SKM-1 (cell line): Measurements from ENCODE around the gene TMPRSS12.
"Not testable (repeated sequence)": the region's sequence is repeated elsewhere in the genome, so short reads cannot be mapped to it uniquely, and the experiment has no call there.

Source experiments
- DNase-seq: peaks from one replicate; lab custom pipeline; 2025; ENCODE audit not compliant: unreplicated experiment; lab: John Stamatoyannopoulos, UW

Gene TMPRSS12

GRCh38 chr12:50855679-50856078, 13.0 kb downstream of the TMPRSS12 start:
- DNase-seq = not testable (repeated sequence)

GRCh38 chr12:50859621-50860310, 17.0 kb downstream of the TMPRSS12 start:
- no peak for DNase-seq

DNA sequence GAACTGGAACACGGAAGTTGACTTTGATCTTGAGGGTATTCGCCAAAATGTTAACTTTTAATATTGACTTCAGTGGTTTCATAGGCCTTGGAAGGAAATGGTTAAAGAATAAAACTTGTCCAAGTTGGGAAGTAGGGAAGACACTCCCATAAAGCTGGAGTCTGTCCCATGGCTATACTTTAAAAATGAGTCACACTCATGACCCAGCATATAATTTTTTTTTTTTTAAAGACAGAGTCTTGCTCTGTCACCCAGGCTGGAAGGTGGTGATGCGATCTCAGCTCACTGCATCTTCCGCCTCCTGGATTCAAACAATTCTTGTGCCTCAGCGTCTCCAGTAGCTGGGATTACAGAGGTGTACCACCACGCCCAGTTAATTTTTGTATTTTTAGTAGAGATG, 19.6 kb downstream of the TMPRSS12 start:
- no peak for DNase-seq

DNA sequence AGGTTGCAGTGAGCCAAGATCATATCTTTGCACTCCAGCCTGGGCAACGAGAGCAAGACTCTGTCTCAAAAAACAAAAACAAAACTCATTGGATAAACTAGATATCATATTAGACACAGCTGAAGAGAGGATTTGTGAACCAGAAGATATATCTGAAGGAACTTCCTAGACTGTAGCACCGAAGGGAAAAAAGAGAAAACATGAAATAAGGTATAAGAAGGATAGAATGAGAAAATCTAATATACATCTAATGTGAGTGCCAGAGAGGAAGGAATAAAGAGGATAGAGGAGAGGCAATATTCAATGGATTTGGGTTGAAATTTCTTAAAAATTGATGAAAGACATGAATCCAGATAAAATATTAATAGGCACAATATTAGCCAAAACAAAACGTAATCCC, 22.5 kb downstream of the TMPRSS12 start:
- no peak for DNase-seq

- DNase-seq = not testable (repeated sequence)
Observed at GRCh38 chr12:50868881-50869280, 26.2 kb downstream of the TMPRSS12 start.

DNA sequence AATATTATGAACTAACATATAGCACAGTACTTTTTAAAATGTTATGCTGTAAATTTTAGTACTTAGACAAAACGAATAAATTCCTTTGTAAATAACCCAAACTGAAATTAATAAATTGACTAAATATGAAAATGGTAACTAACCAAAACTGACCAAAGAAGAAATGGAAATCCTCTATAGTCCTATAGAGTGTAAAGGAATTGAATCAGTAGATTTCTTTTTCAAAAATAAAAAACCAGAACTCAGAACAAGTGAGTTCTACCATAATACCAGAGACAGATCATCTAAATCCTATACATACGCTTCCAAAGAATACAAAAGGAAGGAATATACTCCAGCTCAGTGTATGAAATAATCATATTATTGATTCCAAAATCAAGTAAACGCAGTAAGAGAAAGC, 39.8 kb downstream of the TMPRSS12 start:
- DNase-seq = no peak

- DNase-seq = no peak
Observed at GRCh38 chr12:50887191-50887590, 44.5 kb downstream of the TMPRSS12 start.

DNA sequence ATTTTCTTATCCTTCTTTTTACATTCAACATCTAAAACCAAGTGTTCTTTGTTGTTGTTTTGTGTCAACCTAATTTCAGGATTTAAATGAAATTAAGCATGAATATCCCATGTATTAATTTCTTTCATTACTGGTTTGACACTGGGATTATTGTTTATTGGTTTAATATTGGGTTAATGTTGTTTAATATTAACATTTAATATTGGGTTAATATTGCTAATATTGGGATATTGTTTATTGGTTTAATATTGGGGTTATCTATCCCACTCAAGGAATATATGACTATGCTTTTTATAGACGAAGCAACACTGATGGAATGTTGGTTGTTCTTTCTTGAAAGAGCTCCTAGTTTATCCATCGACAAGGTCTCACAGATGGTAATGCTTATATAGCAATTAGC, 45.9 kb downstream of the TMPRSS12 start:
- no peak for DNase-seq

- no peak for DNase-seq
Observed at GRCh38 chr12:50894241-50894640, 51.5 kb downstream of the TMPRSS12 start.

DNA sequence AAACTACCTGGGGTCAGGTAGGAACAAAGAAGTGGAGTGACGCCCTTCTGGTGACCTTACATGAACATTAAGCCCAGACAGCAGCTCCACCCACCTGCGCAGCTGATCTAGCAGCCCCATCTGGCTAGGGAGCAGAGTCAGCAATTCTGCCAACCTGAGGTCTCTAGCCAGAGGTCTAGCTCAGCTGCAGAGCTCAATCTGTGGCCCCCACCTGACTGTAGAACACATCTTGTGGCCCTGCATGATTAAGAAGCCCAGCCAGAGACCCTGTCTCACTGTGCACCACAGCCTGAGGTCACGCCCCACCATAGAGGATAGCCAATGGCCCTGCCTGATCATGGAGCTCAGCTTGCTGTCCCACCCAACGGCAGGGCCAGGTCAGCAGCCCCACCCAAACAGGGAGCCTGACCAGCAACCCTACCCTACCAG, 59.0 kb downstream of the TMPRSS12 start:
- DNase-seq = no peak

GRCh38 chr12:50908479-50908878, 65.8 kb downstream of the TMPRSS12 start:
- not testable (repeated sequence) for DNase-seq

DNA sequence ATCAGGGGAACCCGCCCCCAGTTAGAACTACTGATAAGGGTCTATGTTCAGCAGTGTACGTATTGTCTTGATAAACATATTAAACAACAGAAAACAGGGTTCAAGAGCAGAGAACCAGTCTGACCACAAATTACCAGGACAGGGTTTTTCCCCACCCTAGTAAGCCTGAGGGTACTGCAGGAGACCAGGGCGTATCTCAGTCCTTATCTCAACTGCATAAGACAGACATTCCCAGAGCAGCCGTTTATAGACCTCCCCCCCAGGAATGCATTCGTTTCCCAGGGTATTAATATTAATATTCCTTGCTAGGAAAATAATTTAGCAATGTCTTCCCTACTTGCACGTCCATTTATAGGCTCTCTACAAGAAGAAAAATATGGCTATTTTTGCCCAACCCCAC, 69.6 kb downstream of the TMPRSS12 start:
- DNase-seq = not testable (repeated sequence)

GRCh38 chr12:50913224-50913623, 70.5 kb downstream of the TMPRSS12 start:
- DNase-seq = no peak

- DNase-seq = no peak
Observed at GRCh38 chr12:50914872-50915484, 72.3 kb downstream of the TMPRSS12 start.

DNA sequence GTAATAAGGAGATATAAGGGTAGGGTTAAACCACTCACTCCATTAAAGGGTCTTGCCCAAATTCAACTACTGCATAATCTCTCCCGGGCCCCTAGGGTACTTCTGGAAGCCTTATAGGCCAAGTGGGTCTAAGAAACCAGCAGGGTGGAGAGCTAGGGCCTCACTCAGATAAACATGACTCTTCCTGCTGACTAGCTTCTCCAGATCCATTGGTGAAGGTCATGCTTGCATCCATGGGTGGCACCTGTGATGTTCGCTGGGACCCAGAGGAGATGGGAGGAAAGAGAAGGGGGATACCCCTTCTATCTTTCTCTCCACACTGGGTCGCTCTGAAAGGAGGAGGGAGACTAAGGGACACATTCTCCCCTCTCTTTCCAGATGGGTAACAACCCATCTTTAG, 73.6 kb downstream of the TMPRSS12 start:
- no peak for DNase-seq

DNA sequence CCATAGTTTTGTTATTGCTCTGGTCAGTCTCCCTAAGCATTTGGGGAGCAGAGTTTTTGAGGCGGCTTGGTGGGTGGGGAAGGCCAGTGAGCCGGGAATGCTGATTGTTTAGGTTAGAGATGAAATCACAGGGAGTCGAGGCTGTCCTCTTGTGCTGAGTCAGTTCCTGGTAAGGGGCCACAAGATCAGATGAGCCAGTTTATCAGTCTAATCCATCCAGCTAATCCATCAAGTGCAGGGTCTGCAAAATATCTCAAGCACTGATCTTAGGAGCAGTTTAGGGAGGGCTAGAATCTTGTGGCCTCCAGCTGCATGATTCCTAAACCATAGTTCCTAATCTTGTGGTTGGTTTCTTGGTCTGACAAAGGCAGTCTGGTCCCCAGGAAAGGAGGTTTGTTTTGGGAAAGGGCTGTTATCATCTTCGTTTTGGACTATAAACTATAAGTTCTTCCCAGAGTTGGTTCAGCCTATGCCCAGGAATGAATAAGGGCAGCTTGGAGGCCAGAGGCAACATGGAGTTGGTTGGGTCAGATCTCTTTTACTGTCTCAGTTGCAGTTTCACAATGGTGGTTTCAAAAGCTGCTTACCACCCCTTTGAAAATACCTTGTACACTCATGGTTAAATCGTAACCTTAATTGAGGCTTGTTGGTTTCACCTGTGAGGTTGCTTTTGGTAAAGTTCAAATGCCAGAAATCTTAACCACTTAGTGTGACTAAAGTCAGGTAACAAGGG, 76.0 kb downstream of the TMPRSS12 start:
- no peak for DNase-seq

DNA sequence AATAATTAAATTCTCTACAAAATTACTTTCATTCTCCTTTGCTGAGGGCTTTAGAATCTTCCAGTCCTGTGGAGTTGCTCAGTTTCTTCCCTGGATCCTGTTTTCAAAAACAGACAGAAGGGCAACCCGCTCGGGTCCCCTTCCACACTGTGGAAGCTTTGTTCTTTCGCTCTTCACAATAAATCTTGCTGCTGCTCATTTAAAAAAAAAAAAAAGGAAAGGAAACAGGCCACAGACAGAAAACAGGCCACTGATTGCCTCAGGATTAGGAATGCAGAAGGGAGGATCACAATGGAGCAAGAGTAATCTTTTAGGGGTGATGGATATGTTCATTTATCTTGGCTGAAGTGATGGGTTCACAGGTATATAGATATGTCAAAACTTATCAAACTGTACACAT, 80.1 kb downstream of the TMPRSS12 start:
- DNase-seq = no peak

DNA sequence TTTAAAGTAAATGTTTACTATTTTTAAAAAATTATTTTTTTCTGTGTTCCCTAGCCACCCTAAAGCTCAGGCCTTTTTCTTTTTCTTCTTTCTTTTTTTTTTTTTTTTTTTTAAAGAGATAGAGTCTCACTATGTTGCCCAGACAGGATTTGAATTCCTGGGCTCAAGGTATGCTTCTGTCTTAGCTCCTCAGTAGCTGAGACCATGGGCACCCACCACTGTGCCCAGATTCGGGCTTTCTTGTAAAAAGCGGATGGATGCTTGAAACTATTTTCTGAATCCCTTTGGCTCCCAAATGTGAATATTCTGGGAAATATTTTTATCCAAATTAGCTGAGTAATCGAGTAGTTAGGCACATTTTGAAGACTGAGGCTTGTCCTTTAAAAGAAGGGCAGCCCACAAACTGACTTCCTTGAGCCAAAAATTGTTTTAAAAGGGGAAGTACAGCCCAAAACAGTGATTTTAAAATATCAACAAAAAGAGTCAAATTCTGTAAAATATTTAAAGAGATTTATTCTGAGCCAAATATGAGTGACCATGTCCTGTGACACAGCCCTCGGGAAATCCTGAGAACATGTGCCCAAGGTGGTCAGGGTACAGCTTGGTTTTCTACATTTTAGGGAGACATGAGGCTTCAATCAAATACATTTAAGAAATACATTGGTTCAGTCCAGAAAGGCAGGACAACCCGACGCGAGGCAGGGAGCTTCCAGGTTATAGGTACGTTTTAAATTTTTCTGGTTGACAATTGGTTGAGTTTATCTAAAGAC, 80.8 kb downstream of the TMPRSS12 start:
- DNase-seq = no peak

GRCh38 chr12:50924131-50924438, 81.4 kb downstream of the TMPRSS12 start:
- no peak for DNase-seq

- DNase-seq = peak; percentile 16
Observed at GRCh38 chr12:50924439-50925341, 82.0 kb downstream of the TMPRSS12 start.

DNA sequence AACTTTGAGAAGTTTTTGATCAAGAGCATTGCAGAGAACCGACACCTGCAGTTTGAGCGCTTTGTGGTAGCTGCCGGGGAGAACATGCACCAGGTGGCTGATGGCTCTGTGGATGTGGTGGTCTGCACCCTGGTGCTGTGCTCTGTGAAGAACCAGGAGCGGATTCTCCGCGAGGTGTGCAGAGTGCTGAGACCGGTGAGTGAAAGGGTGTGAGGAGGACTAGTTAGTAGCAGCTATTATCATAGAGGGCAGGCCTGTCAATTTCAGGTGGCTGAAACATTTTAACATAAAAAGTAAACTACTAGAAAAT, 82.6 kb downstream of the TMPRSS12 start:
- no peak for DNase-seq
